Measurements from ENCODE around the gene LUM. TPM values are rescaled to one million over a fixed set of nuclear protein-coding genes. Genes with fewer than 3 reads are reported as not detected.
A peak's percentile ranks its signal among the peaks of the same experiment; 100 is the strongest.

Gene LUM
- total and polyA plus RNA-seq, 2 of the 4 experiments (the other 2 are of a cell fraction) = 50.0 to 70.5 TPM

DNA sequence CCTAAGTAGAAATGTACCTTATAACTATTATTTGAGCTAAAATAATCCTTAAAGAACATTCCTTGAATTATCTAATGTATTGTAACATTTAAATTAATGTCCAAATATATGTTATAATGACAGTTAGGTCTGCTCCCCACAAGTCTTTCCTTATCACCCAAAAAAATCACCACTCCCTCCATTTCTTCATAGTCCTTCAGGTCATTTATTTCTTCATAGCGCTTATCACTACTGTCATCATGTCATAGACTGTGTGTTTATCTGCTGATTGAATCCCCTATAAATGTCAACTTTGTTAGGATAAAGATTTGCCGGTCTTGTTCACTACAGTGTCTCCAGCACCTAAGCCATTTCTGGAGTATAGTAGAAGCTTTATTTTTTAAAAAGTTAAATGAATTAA, 12.0 kb downstream of the LUM start:
- H3K23ac ChIP-seq (ENCODE audit: low read depth, low read length) = no peak overlapping the region
- peak overlapping the region; percentile 74 for H2BK5ac ChIP-seq (ENCODE audit: low read depth, low read length, poor library complexity, severe bottlenecking)
- ChIA-PET POLR2A (ENCODE audit: unreplicated experiment) (interaction anchor here (0.6 kb wide), 2 partner anchors 32 to 1446 kb away, joined by 3 read pairs; no protein-coding TSS in a partner anchor), CTCF (interaction anchor here (1.0 to 1.3 kb wide), 2 partner anchors 9 to 11 kb away, joined by 3 read pairs; no protein-coding TSS in a partner anchor)
- H3K4me1 ChIP-seq (ENCODE audit: control insufficient read depth, insufficient read depth, low read length) = peaks cover 5% of the 10 kb centered on the region
- H2AK9ac ChIP-seq (replicated peaks; ENCODE audit: low read depth, low read length, poor library complexity) = no peak overlapping the region
- intact Hi-C loops (cut with micrococcal nuclease) = no loop called here
- WGBS, 2 experiments (ENCODE audit: extremely low coverage in 2 of 2, insufficient read length in 1 of 2) = no CpG with 5 or more reads among the region's 2 CpGs
- no peaks in the 10 kb centered on the region for H3K27me3 ChIP-seq (ENCODE audit: control insufficient read depth, insufficient read depth, low read length)
- no peak overlapping the region for H2AFZ ChIP-seq (replicated peaks; ENCODE audit: low read length, poor library complexity)
- peak overlapping the region; percentile 41; the same call in 1 of the 2 replicates for H3K27ac ChIP-seq (ENCODE audit: insufficient read depth, low read length)
- in situ Hi-C loops (cut with MboI; ENCODE audit: low sequenced_read_pairs) = no loop called here
- H3K79me1 ChIP-seq (ENCODE audit: low read depth in 1 of 2, low read length in 2 of 2) = no peaks in the 10 kb centered on the region
- H2BK120ac ChIP-seq (ENCODE audit: low read depth, low read length) = no peak overlapping the region; the same call in 1 of the 2 replicates
- H3K4me3 ChIP-seq (ENCODE audit: insufficient read depth, low read depth, low read length) = no peak overlapping the region
- H3K4ac ChIP-seq (ENCODE audit: low read depth, low read length) = no peak overlapping the region; the same call in 1 of the 2 replicates
- no peak overlapping the region for H3K9ac ChIP-seq (ENCODE audit: low read depth, low read length)
- H3K36me3 ChIP-seq (ENCODE audit: control insufficient read depth, insufficient read depth, low read length) = peaks cover 2% of the 10 kb centered on the region; the same call in 1 of the 2 replicates
- peak overlapping the region; percentile 42 for H3K18ac ChIP-seq (ENCODE audit: low read depth, low read length)
- H3K14ac ChIP-seq (replicated peaks; ENCODE audit: low read depth, low read length) = no peak overlapping the region
- H4K20me1 ChIP-seq (ENCODE audit: insufficient read depth, low read length) = no peaks in the 10 kb centered on the region
- ATAC-seq (ENCODE audit: low read depth) (no peak; the same call in 1 of the 2 replicates), DNase-seq (no peak)
- no peak overlapping the region for H2AK5ac ChIP-seq (ENCODE audit: low read depth, low read length)
- H3K9me3 ChIP-seq (ENCODE audit: control insufficient read depth, insufficient read depth, low read length) = no peaks in the 10 kb centered on the region
- peak overlapping the region; percentile 22; the same call in 1 of the 3 replicates for H2BK15ac ChIP-seq (ENCODE audit: low read depth, low read length)
- dilution Hi-C loops (cut with HindIII; ENCODE audit: low sequenced_read_pairs, unreplicated experiment) = no loop called here
- peak overlapping the region; percentile 15; the same call in 1 of the 2 replicates for H4K5ac ChIP-seq (ENCODE audit: low read depth, low read length)
- H3K56ac ChIP-seq (ENCODE audit: extremely low read depth, insufficient read depth, low read length) = no peak overlapping the region
- no peaks in the 10 kb centered on the region for H3K9me1 ChIP-seq (ENCODE audit: insufficient read depth, low read length)
- no TSS peak for BruUV-seq (replicated peaks)
- no peak overlapping the region for H4K8ac ChIP-seq (ENCODE audit: low read depth in 2 of 2, low read length in 2 of 2)
- H2BK20ac ChIP-seq (ENCODE audit: low read depth, low read length) = peak overlapping the region; percentile 3; the same call in 1 of the 2 replicates
- H4K91ac ChIP-seq (ENCODE audit: insufficient read depth, low read depth, low read length) = no peak overlapping the region
- peak overlapping the region; percentile 37; the same call in 1 of the 2 replicates for H3K4me2 ChIP-seq (ENCODE audit: low read depth, low read length)
- TF ChIP-seq FOS (IDR thresholded peaks at IDR 0.05; ENCODE audit: low read depth, low read length) = no peak
- TF ChIP-seq RFX5 (IDR thresholded peaks at IDR 0.05; ENCODE audit: low read depth, low read length) = no peak
- no peak for TF ChIP-seq MAZ (IDR thresholded peaks at IDR 0.05; ENCODE audit: borderline replicate concordance, low read depth, low read length)
- TF ChIP-seq CHD1 (IDR thresholded peaks at IDR 0.05; ENCODE audit: low read depth, low read length) = no peak
